ENCODE results near the gene FYB2.

The FYB2 gene

DNA sequence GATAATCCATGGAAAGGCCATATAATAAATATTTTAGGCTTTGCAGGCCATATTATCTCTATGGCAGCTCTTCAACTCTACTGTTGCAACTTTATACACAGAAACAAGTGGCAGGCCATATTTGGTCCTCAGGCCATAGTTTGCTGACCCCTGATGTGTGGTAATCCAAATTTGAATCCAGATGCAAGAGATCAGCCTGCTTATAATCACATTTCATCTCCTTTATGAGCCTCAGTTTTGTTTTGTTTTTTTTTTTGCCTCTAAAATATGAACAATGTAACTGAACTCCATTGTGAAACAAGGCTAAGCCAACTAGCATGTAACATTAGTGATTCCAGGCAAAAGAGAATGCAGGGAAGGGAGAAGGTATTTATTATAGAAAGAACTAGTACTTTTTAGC is 92.5 kb downstream of the FYB2 start:
- H3K9me3 ChIP-seq (ENCODE audit: control insufficient read depth, insufficient read depth, low read length), result no peaks in the 10 kb centered on the region
- no peak overlapping the region for H3K4me3 ChIP-seq (ENCODE audit: low read length)
- TF ChIP-seq EZH2phosphoT487 (IDR thresholded peaks at IDR 0.05; ENCODE audit: borderline replicate concordance, low read length), result no peak
- TF ChIP-seq, protein P1, sequence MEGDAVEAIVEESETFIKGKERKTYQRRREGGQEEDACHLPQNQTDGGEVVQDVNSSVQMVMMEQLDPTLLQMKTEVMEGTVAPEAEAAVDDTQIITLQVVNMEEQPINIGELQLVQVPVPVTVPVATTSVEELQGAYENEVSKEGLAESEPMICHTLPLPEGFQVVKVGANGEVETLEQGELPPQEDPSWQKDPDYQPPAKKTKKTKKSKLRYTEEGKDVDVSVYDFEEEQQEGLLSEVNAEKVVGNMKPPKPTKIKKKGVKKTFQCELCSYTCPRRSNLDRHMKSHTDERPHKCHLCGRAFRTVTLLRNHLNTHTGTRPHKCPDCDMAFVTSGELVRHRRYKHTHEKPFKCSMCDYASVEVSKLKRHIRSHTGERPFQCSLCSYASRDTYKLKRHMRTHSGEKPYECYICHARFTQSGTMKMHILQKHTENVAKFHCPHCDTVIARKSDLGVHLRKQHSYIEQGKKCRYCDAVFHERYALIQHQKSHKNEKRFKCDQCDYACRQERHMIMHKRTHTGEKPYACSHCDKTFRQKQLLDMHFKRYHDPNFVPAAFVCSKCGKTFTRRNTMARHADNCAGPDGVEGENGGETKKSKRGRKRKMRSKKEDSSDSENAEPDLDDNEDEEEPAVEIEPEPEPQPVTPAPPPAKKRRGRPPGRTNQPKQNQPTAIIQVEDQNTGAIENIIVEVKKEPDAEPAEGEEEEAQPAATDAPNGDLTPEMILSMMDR (IDR thresholded peaks at IDR 0.05; ENCODE audit: low read depth, low read length, poor library complexity, severe bottlenecking), result no peak
- no peak overlapping the region for H3K27ac ChIP-seq (ENCODE audit: low read depth, low read length)
- no peaks in the 10 kb centered on the region for H3K4me1 ChIP-seq (ENCODE audit: control insufficient read depth, low read length)
- H4K20me1 ChIP-seq (ENCODE audit: control insufficient read depth, insufficient read depth, low read depth, low read length), result no peaks in the 10 kb centered on the region
- no peaks in the 10 kb centered on the region for H3K9me2 ChIP-seq (replicated peaks; ENCODE audit: control insufficient read depth, low read length)
- no peak overlapping the region for H3K4me2 ChIP-seq (ENCODE audit: low read length)
- H3K27me3 ChIP-seq (ENCODE audit: control insufficient read depth, low read length), result no peaks in the 10 kb centered on the region
- H3K36me3 ChIP-seq (ENCODE audit: control insufficient read depth, low read length), result no peaks in the 10 kb centered on the region
- no peaks in the 10 kb centered on the region for H3K79me2 ChIP-seq (ENCODE audit: control insufficient read depth, low read length)
- H3F3A ChIP-seq (ENCODE audit: control insufficient read depth, insufficient read depth), result no peaks in the 10 kb centered on the region

DNA sequence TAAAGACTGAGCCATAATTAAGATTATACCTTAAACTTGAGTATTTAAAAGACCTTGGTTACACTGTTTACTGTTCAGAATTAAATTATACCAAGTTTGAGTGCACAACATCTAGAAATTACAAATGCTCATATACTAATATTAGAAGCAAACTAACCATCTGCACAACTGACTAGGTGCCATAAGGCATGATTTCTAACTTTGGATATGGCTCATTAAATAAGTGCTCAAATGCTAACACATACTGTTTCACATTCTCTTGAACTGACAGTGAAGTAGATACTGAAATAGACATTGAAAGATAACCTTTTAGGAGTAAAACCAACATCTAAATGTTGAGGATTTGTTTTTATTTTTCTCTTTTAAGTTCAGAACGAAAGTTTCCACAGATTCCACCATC is 100.0 kb downstream of the FYB2 start:
- Histone ChIP-seq H3K9me2 (replicated peaks; ENCODE audit: control insufficient read depth, low read length) (no peaks in the 10 kb centered on the region), H3K27ac (ENCODE audit: low read depth, low read length) (no peak overlapping the region), H3F3A (ENCODE audit: control insufficient read depth, insufficient read depth) (no peaks in the 10 kb centered on the region), H3K4me3 (ENCODE audit: low read length) (no peak overlapping the region), H3K9me3 (ENCODE audit: control insufficient read depth, insufficient read depth, low read length) (no peaks in the 10 kb centered on the region), H3K79me2 (ENCODE audit: control insufficient read depth, low read length) (no peaks in the 10 kb centered on the region), H4K20me1 (ENCODE audit: control insufficient read depth, insufficient read depth, low read depth, low read length) (no peaks in the 10 kb centered on the region), H3K4me1 (ENCODE audit: control insufficient read depth, low read length) (no peaks in the 10 kb centered on the region), H3K4me2 (ENCODE audit: low read length) (no peak overlapping the region), H3K27me3 (ENCODE audit: control insufficient read depth, low read length) (peaks cover 5% of the 10 kb centered on the region; the same call in 1 of the 2 replicates), H3K36me3 (ENCODE audit: control insufficient read depth, low read length) (no peaks in the 10 kb centered on the region)
- no peak for TF ChIP-seq EZH2phosphoT487 (IDR thresholded peaks at IDR 0.05; ENCODE audit: borderline replicate concordance, low read length)
- TF ChIP-seq, protein P1 (IDR thresholded peaks at IDR 0.05; ENCODE audit: low read depth, low read length, poor library complexity, severe bottlenecking), result no peak

DNA sequence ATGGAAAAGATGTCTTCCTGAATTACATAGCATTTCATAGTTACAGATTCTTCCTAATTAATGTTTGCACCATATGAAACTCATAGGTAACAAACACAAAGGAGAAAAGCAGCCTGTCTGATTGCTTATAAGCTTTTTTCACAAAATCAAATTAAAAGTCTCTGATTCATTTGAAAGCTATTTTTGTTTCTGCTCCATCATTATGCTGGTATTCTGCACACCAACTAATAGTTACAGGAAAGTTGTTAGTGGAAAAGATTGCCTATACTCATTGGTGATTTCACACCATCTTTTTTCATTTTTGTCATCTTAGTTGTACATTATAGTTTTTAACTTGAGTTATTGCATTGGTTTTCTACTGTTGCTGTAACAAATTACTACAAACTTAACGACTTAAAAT is 104.0 kb downstream of the FYB2 start:
- Histone ChIP-seq H3K27ac (ENCODE audit: low read depth, low read length) (no peak overlapping the region), H3K79me2 (ENCODE audit: control insufficient read depth, low read length) (no peaks in the 10 kb centered on the region), H3K4me2 (ENCODE audit: low read length) (no peak overlapping the region), H3K9me3 (ENCODE audit: control insufficient read depth, insufficient read depth, low read length) (no peaks in the 10 kb centered on the region), H3K27me3 (ENCODE audit: control insufficient read depth, low read length) (peaks cover 9% of the 10 kb centered on the region), H3K36me3 (ENCODE audit: control insufficient read depth, low read length) (no peaks in the 10 kb centered on the region), H3K4me3 (ENCODE audit: low read length) (no peak overlapping the region), H3K9me2 (replicated peaks; ENCODE audit: control insufficient read depth, low read length) (no peaks in the 10 kb centered on the region), H4K20me1 (ENCODE audit: control insufficient read depth, insufficient read depth, low read depth, low read length) (no peaks in the 10 kb centered on the region), H3F3A (ENCODE audit: control insufficient read depth, insufficient read depth) (no peaks in the 10 kb centered on the region), H3K4me1 (ENCODE audit: control insufficient read depth, low read length) (no peaks in the 10 kb centered on the region)
- TF ChIP-seq, protein P1 (IDR thresholded peaks at IDR 0.05; ENCODE audit: low read depth, low read length, poor library complexity, severe bottlenecking), result no peak
- TF ChIP-seq EZH2phosphoT487 (IDR thresholded peaks at IDR 0.05; ENCODE audit: borderline replicate concordance, low read length), result no peak

DNA sequence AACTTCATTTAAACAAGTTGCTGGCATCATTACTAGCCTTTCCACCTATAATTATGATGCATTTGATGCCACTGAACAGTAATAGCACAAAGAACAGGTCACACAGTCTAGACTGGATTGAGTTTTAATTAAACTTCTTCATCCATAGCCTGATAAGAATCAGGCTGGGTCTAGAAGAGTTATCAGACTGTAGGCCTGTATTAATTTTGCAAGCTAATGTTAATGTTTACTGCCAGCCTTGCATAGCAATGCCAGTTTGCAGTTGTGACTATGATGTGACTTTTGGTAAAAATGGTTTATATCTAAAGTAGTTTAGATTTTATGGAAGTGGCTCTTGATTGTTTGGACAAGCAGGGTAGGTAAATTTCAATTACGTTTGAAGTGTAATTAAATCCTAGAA is 106.1 kb downstream of the FYB2 start:
- Histone ChIP-seq H3K4me2 (ENCODE audit: low read length) (no peak overlapping the region), H3K4me1 (ENCODE audit: control insufficient read depth, low read length) (no peaks in the 10 kb centered on the region), H3K9me2 (replicated peaks; ENCODE audit: control insufficient read depth, low read length) (no peaks in the 10 kb centered on the region), H3K27me3 (ENCODE audit: control insufficient read depth, low read length) (peaks cover 16% of the 10 kb centered on the region), H3K27ac (ENCODE audit: low read depth, low read length) (no peak overlapping the region), H3K4me3 (ENCODE audit: low read length) (no peak overlapping the region), H4K20me1 (ENCODE audit: control insufficient read depth, insufficient read depth, low read depth, low read length) (no peaks in the 10 kb centered on the region), H3F3A (ENCODE audit: control insufficient read depth, insufficient read depth) (no peaks in the 10 kb centered on the region), H3K36me3 (ENCODE audit: control insufficient read depth, low read length) (no peaks in the 10 kb centered on the region), H3K79me2 (ENCODE audit: control insufficient read depth, low read length) (no peaks in the 10 kb centered on the region), H3K9me3 (ENCODE audit: control insufficient read depth, insufficient read depth, low read length) (no peaks in the 10 kb centered on the region)
- TF ChIP-seq, protein P1 (IDR thresholded peaks at IDR 0.05; ENCODE audit: low read depth, low read length, poor library complexity, severe bottlenecking), result no peak
- no peak for TF ChIP-seq EZH2phosphoT487 (IDR thresholded peaks at IDR 0.05; ENCODE audit: borderline replicate concordance, low read length)
